Endothelial cell (in vitro differentiated cells): ENCODE data around the gene XYLT1. TPM values are rescaled to one million over a fixed set of nuclear protein-coding genes. Genes with fewer than 3 reads are reported as not detected.

ENCODE experiments used
- DNase-seq: peaks from one replicate; pipeline ENCODE4 v3.0.0; 2021; ENCODE audit warnings: low spot score
- H3K27ac Mint-ChIP-seq: one replicate; pipeline ENCODE4 v1.8.0; 2021; ENCODE audit warnings: mixed read lengths, inconsistent platforms; ENCODE audit not compliant: unreplicated experiment
- H3K27me3 Mint-ChIP-seq: one replicate; pipeline ENCODE4 v1.8.0; 2021; ENCODE audit warnings: mild to moderate bottlenecking, moderate library complexity, mixed read lengths, inconsistent platforms; ENCODE audit not compliant: unreplicated experiment
- H3K36me3 Mint-ChIP-seq: one replicate; pipeline ENCODE4 v1.8.0; 2021; ENCODE audit warnings: mild to moderate bottlenecking, low read depth, mixed read lengths, inconsistent platforms; ENCODE audit not compliant: unreplicated experiment
- H3K4me1 Mint-ChIP-seq: one replicate; pipeline ENCODE4 v1.8.0; 2021; ENCODE audit warnings: mild to moderate bottlenecking, mixed read lengths, inconsistent platforms; ENCODE audit not compliant: unreplicated experiment
- H3K4me3 Mint-ChIP-seq: one replicate; pipeline ENCODE4 v1.8.0; 2021; ENCODE audit warnings: mild to moderate bottlenecking, mixed read lengths, inconsistent platforms; ENCODE audit not compliant: unreplicated experiment
- H3K9me3 Mint-ChIP-seq: one replicate; pipeline ENCODE4 v1.8.0; 2021; ENCODE audit warnings: mixed read lengths, inconsistent platforms; ENCODE audit not compliant: unreplicated experiment
- total RNA-seq: library from RNA; stranded (reverse); fragmentation: NEBNext Ultra II Directional; extraction: Animal tissue kit (Norgen Biotek cat#: 25700); gene quantifications from one replicate; pipeline ENCODE4 v1.2.1, GENCODE V29; 2021; ENCODE audit not compliant: unreplicated experiment
- TF ChIP-seq, protein P1 (sequence below): fragments of 200-600 bp; sonication (generic); IDR thresholded peaks from one replicate; pipeline ENCODE4 v1.5.0; 2021; ENCODE audit warnings: antibody characterized with exemption; ENCODE audit not compliant: unreplicated experiment

Gene XYLT1
- total RNA-seq, 1 donor from 2014 or later = 11.1 TPM

GRCh38 chr16:17329391-17329790 lies 141.4 kb downstream of the XYLT1 start:
- H3K9me3 Mint-ChIP-seq = no peaks in the 10 kb centered on the region
- no peak for DNase-seq
- TF ChIP-seq, protein P1, sequence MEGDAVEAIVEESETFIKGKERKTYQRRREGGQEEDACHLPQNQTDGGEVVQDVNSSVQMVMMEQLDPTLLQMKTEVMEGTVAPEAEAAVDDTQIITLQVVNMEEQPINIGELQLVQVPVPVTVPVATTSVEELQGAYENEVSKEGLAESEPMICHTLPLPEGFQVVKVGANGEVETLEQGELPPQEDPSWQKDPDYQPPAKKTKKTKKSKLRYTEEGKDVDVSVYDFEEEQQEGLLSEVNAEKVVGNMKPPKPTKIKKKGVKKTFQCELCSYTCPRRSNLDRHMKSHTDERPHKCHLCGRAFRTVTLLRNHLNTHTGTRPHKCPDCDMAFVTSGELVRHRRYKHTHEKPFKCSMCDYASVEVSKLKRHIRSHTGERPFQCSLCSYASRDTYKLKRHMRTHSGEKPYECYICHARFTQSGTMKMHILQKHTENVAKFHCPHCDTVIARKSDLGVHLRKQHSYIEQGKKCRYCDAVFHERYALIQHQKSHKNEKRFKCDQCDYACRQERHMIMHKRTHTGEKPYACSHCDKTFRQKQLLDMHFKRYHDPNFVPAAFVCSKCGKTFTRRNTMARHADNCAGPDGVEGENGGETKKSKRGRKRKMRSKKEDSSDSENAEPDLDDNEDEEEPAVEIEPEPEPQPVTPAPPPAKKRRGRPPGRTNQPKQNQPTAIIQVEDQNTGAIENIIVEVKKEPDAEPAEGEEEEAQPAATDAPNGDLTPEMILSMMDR = no peak
- no peak overlapping the region for H3K4me3 Mint-ChIP-seq
- H3K27ac Mint-ChIP-seq = no peak overlapping the region
- no peaks in the 10 kb centered on the region for H3K4me1 Mint-ChIP-seq
- no peaks in the 10 kb centered on the region for H3K36me3 Mint-ChIP-seq
- peaks cover 3% of the 10 kb centered on the region for H3K27me3 Mint-ChIP-seq

DNA sequence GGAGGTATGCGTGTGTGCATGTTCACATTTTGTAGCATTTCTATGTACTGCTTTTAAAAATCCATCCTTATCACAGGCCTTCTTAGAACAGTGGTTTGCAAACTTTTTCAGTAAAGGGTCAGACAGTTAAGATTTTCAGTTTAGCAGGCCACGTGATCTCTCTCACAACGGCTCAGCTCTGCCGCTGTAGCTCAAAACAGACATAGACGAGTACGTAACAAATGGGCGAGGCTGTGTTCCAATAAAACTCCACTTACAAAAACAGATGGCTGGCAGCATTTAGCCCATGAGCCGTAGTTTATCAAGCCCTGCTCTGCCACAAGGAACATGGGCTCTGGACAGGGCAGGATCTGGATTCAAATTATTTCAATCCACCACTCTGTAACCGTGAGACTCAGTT lies 141.8 kb downstream of the XYLT1 start:
- H3K4me1 Mint-ChIP-seq = no peaks in the 10 kb centered on the region
- no peak overlapping the region for H3K27ac Mint-ChIP-seq
- H3K27me3 Mint-ChIP-seq = peaks cover 3% of the 10 kb centered on the region
- DNase-seq = no peak
- H3K4me3 Mint-ChIP-seq = no peak overlapping the region
- TF ChIP-seq, protein P1 = no peak
- no peaks in the 10 kb centered on the region for H3K36me3 Mint-ChIP-seq
- H3K9me3 Mint-ChIP-seq = no peaks in the 10 kb centered on the region

GRCh38 chr16:17327664-17328335 lies 143.0 kb downstream of the XYLT1 start:
- H3K27ac Mint-ChIP-seq = no peak overlapping the region
- H3K36me3 Mint-ChIP-seq = no peaks in the 10 kb centered on the region
- H3K4me3 Mint-ChIP-seq = no peak overlapping the region

DNA sequence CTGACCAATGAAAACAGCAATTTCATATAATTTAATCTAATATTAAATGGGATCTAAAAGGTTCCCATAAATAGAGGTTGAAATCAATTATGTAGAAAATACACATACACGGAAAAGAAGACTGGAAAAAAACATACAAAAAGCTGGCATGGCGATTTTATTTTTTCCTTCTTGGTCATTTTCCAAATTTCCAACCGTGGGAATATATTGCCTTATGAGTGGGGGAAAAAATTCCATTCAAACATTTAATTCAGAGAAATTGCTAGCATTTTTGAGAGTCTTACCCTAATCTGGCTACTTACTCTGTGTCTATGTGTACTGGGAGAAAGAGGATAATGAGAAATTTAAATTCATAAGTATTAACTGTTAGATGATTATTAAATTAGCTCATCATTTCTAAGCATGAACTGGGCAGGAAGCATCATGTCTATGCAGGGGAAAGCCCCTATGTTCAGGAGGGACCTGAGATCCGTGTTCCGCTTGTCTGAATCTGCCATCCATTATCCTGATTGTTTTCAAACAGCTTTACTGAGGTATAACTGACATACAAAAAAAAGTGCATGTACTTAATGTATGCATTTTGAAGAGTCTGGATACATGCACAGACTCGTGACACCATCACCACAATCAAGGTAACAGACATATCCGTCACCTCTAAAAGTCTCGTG lies 145.2 kb downstream of the XYLT1 start:
- DNase-seq = no peak
- no peaks in the 10 kb centered on the region for H3K36me3 Mint-ChIP-seq
- no peaks in the 10 kb centered on the region for H3K9me3 Mint-ChIP-seq
- no peak overlapping the region for H3K27ac Mint-ChIP-seq
- H3K4me3 Mint-ChIP-seq = no peak overlapping the region
- peaks cover 3% of the 10 kb centered on the region for H3K27me3 Mint-ChIP-seq
- TF ChIP-seq, protein P1 = no peak
- H3K4me1 Mint-ChIP-seq = no peaks in the 10 kb centered on the region

More at GRCh38 chr16:17327664-17328335, 143.0 kb downstream of the XYLT1 start:
- Mint-ChIP-seq H3K9me3 (no peaks in the 10 kb centered on the region), H3K27me3 (peaks cover 3% of the 10 kb centered on the region), H3K4me1 (no peaks in the 10 kb centered on the region)
- TF ChIP-seq, protein P1 = no peak
- DNase-seq = no peak

- Mint-ChIP-seq H3K36me3 (no peaks in the 10 kb centered on the region), H3K4me1 (peaks cover 4% of the 10 kb centered on the region), H3K9me3 (no peaks in the 10 kb centered on the region), H3K27me3 (no peaks in the 10 kb centered on the region), H3K4me3 (no peak overlapping the region), H3K27ac (no peak overlapping the region)
- no peak for DNase-seq
- TF ChIP-seq, protein P1 = no peak
These were observed 146.3 kb downstream of the XYLT1 start for GRCh38 chr16:17324451-17324850.
